Measurements from ENCODE around the gene PIP. TPM values are rescaled to one million over a fixed set of nuclear protein-coding genes. Genes with fewer than 3 reads are reported as not detected.

PIP gene
- total RNA-seq (2022; extraction: Qiagen RNA extraction) = 0.16 to 0.41 TPM (median 0.29 TPM) in 3 of 5 replicates, not detected in the others

GRCh38 chr7:143131781-143132180 is at the start of gene PIP:
Gene PIP, plus strand, starts transcription at chr7:143132077. Its CDS starts 40 bp downstream, at chr7:143132117.

GRCh38 chr7:143183024-143183423 is 51.1 kb downstream of the PIP start, which contains the start of gene TAS2R39:
Gene TAS2R39, plus strand, starts transcription at chr7:143183419. Its CDS starts 0 bp downstream, at chr7:143183419.

Other genes with a start within 250 kb of the PIP start
- 0.02 TPM in 1 of 5 replicates, not detected in the others for gene TRPV6, start 246.3 kb upstream of the PIP start, total RNA-seq (2022; extraction: Qiagen RNA extraction)
- not detected in 5 replicates for gene TRPV5, start 198.3 kb upstream of the PIP start, total RNA-seq (2022; extraction: Qiagen RNA extraction)
- gene LLCFC1, start 192.6 kb upstream of the PIP start, total RNA-seq (2022; extraction: Qiagen RNA extraction) = not detected in 5 replicates
- 0.08 TPM in 1 of 5 replicates, not detected in the others for gene KEL, start 169.7 kb upstream of the PIP start, total RNA-seq (2022; extraction: Qiagen RNA extraction)
- gene OR9A2, start 104.9 kb upstream of the PIP start, total RNA-seq (2022; extraction: Qiagen RNA extraction) = not detected in 5 replicates
- not detected in 5 replicates for gene OR6V1, start 79.7 kb upstream of the PIP start, total RNA-seq (2022; extraction: Qiagen RNA extraction)
- gene TAS2R39, start 51.3 kb downstream of the PIP start, total RNA-seq (2022; extraction: Qiagen RNA extraction) = not detected in 5 replicates
- not detected in 5 replicates for gene TAS2R40, start 90.0 kb downstream of the PIP start, total RNA-seq (2022; extraction: Qiagen RNA extraction)
- 106 to 121 TPM (median 118 TPM) in 5 replicates for gene GSTK1, start 131.4 kb downstream of the PIP start, total RNA-seq (2022; extraction: Qiagen RNA extraction)
- gene TMEM139, start 152.9 kb downstream of the PIP start, total RNA-seq (2022; extraction: Qiagen RNA extraction) = 0.66 to 1.2 TPM (median 1.2 TPM) in 5 replicates
- 17.4 to 23.3 TPM (median 19.3 TPM) in 5 replicates for gene CASP2, start 156.3 kb downstream of the PIP start, total RNA-seq (2022; extraction: Qiagen RNA extraction)
- gene CLCN1, start 184.0 kb downstream of the PIP start, total RNA-seq (2022; extraction: Qiagen RNA extraction) = 0.02 to 0.08 TPM (median 0.03 TPM) in 4 of 5 replicates, not detected in the other
- gene FAM131B, start 230.6 kb downstream of the PIP start, total RNA-seq (2022; extraction: Qiagen RNA extraction) = 0.28 to 0.40 TPM (median 0.37 TPM) in 5 replicates
- gene ZYX, start 249.3 kb downstream of the PIP start, total RNA-seq (2022; extraction: Qiagen RNA extraction) = 162 to 216 TPM (median 196 TPM) in 5 replicates